ENCODE results near the gene KHDC1L. TPM values are rescaled to one million over a fixed set of nuclear protein-coding genes. Genes with fewer than 3 reads are reported as not detected.
"Not testable (repeated sequence)": the region's sequence is repeated elsewhere in the genome, so short reads cannot be mapped to it uniquely, and the experiment has no call there.

The KHDC1L gene
- total and polyA plus RNA-seq, 2 of the 4 experiments (the other 2 are of a cell fraction), result 0.18 to 0.68 TPM

DNA sequence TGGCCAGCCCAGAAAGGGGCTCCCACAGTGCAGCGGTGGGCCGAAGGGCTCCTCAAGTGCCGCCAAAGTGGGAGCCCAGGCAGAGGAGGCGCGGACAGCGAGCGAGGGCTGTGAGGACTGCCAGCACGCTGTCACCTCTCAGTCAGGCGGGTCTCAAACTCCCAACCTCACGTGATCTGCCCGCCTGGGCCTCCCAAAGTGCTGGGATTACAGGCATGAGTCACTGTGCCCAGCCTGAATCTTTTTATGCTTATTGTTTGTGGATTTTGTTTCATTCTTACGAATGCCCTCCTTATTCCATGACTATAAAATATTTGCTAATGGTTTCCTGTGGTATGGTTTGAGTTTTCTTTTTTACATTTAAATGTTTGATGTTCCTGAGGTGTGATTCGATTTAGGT, 44.0 kb upstream of the KHDC1L start:
- in situ Hi-C loops (cut with MboI; ENCODE audit: low sequenced_read_pairs); H3K4me3 ChIP-seq (ENCODE audit: insufficient read depth, low read depth, low read length); BruUV-seq (replicated peaks); H3K27me3 ChIP-seq (ENCODE audit: control insufficient read depth, insufficient read depth, low read length); ATAC-seq (ENCODE audit: low read depth); H3K4me1 ChIP-seq (ENCODE audit: control insufficient read depth, insufficient read depth, low read length); POLR2A ChIA-PET (ENCODE audit: unreplicated experiment); H3K14ac ChIP-seq (replicated peaks; ENCODE audit: low read depth, low read length); H4K8ac ChIP-seq (ENCODE audit: low read depth in 2 of 2, low read length in 2 of 2); H3K27ac ChIP-seq (ENCODE audit: insufficient read depth, low read length); H2AK5ac ChIP-seq (ENCODE audit: low read depth, low read length); DNase-seq; dilution Hi-C loops (cut with HindIII; ENCODE audit: low sequenced_read_pairs, unreplicated experiment); H3K56ac ChIP-seq (ENCODE audit: extremely low read depth, insufficient read depth, low read length); H2AFZ ChIP-seq (replicated peaks; ENCODE audit: low read length, poor library complexity); H3K4me2 ChIP-seq (ENCODE audit: low read depth, low read length); H4K20me1 ChIP-seq (ENCODE audit: insufficient read depth, low read length); H3K18ac ChIP-seq (ENCODE audit: low read depth, low read length); H2BK15ac ChIP-seq (ENCODE audit: low read depth, low read length); H2BK20ac ChIP-seq (ENCODE audit: low read depth, low read length); H2AK9ac ChIP-seq (replicated peaks; ENCODE audit: low read depth, low read length, poor library complexity); H3K9ac ChIP-seq (ENCODE audit: low read depth, low read length); CTCF ChIA-PET; H3K9me1 ChIP-seq (ENCODE audit: insufficient read depth, low read length); H2BK5ac ChIP-seq (ENCODE audit: low read depth, low read length, poor library complexity, severe bottlenecking); intact Hi-C loops (cut with micrococcal nuclease); H2BK120ac ChIP-seq (ENCODE audit: low read depth, low read length); H3K9me3 ChIP-seq (ENCODE audit: control insufficient read depth, insufficient read depth, low read length); H4K5ac ChIP-seq (ENCODE audit: low read depth, low read length); H4K91ac ChIP-seq (ENCODE audit: insufficient read depth, low read depth, low read length); H3K23ac ChIP-seq (ENCODE audit: low read depth, low read length); H3K79me1 ChIP-seq (ENCODE audit: low read depth in 1 of 2, low read length in 2 of 2); H3K4ac ChIP-seq (ENCODE audit: low read depth, low read length): not testable (repeated sequence)
- no CpG with 5 or more reads among the region's 13 CpGs for WGBS, 2 experiments (ENCODE audit: extremely low coverage in 2 of 2, insufficient read length in 1 of 2)
- peaks cover 13% of the 10 kb centered on the region for H3K36me3 ChIP-seq (ENCODE audit: control insufficient read depth, insufficient read depth, low read length)

DNA sequence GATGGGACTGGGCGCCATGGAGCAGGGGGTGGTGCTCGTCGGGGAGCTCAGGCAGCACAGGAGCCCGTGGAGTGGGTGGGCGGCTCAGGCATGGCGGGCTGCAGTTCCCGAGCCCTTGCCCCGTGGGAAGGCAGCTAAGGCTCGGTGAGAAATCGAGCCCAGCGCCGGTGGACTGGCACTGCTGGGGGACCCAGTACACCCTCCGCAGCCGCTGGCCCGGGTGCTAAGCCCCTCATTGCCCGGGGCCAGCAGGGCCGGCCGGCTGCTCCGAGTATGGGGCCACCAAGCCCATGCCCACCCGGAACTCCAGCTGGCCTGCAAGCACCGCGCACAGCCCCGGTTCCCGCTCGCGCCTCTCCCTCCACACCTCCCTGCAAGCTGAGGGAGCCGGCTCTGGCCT, 43.6 kb upstream of the KHDC1L start:
- H2BK5ac ChIP-seq (ENCODE audit: low read depth, low read length, poor library complexity, severe bottlenecking); H3K27ac ChIP-seq (ENCODE audit: insufficient read depth, low read length); H3K9ac ChIP-seq (ENCODE audit: low read depth, low read length); ATAC-seq (ENCODE audit: low read depth); H2BK20ac ChIP-seq (ENCODE audit: low read depth, low read length); H3K18ac ChIP-seq (ENCODE audit: low read depth, low read length); H4K91ac ChIP-seq (ENCODE audit: insufficient read depth, low read depth, low read length); H3K4me1 ChIP-seq (ENCODE audit: control insufficient read depth, insufficient read depth, low read length); H4K8ac ChIP-seq (ENCODE audit: low read depth in 2 of 2, low read length in 2 of 2); CTCF ChIA-PET; H3K56ac ChIP-seq (ENCODE audit: extremely low read depth, insufficient read depth, low read length); H3K4me3 ChIP-seq (ENCODE audit: insufficient read depth, low read depth, low read length); H3K9me3 ChIP-seq (ENCODE audit: control insufficient read depth, insufficient read depth, low read length); dilution Hi-C loops (cut with HindIII; ENCODE audit: low sequenced_read_pairs, unreplicated experiment); H3K4ac ChIP-seq (ENCODE audit: low read depth, low read length); in situ Hi-C loops (cut with MboI; ENCODE audit: low sequenced_read_pairs); H3K23ac ChIP-seq (ENCODE audit: low read depth, low read length); H2BK15ac ChIP-seq (ENCODE audit: low read depth, low read length); H4K20me1 ChIP-seq (ENCODE audit: insufficient read depth, low read length); H3K9me1 ChIP-seq (ENCODE audit: insufficient read depth, low read length); H2AK5ac ChIP-seq (ENCODE audit: low read depth, low read length); POLR2A ChIA-PET (ENCODE audit: unreplicated experiment); intact Hi-C loops (cut with micrococcal nuclease); H3K27me3 ChIP-seq (ENCODE audit: control insufficient read depth, insufficient read depth, low read length); DNase-seq; H2AFZ ChIP-seq (replicated peaks; ENCODE audit: low read length, poor library complexity); H2AK9ac ChIP-seq (replicated peaks; ENCODE audit: low read depth, low read length, poor library complexity); H4K5ac ChIP-seq (ENCODE audit: low read depth, low read length); H3K4me2 ChIP-seq (ENCODE audit: low read depth, low read length); H3K14ac ChIP-seq (replicated peaks; ENCODE audit: low read depth, low read length); H2BK120ac ChIP-seq (ENCODE audit: low read depth, low read length); BruUV-seq (replicated peaks): not testable (repeated sequence)
- peaks cover 12% of the 10 kb centered on the region for H3K36me3 ChIP-seq (ENCODE audit: control insufficient read depth, insufficient read depth, low read length)
- 80% methylated on average over 2 of the region's 27 CpGs; no CpG with 5 or more reads in 1 of the 2 experiments for WGBS, 2 experiments (ENCODE audit: extremely low coverage in 2 of 2, insufficient read length in 1 of 2)
- H3K79me1 ChIP-seq (ENCODE audit: low read depth in 1 of 2, low read length in 2 of 2), result peaks cover 7 to 13% of the 10 kb centered on the region in 2 experiments

Measured in IMR-90 (cell line).